Fibroblast of the aortic adventitia (primary cell): ENCODE results near the gene LPAR1. TPM values are rescaled to one million over a fixed set of nuclear protein-coding genes. Genes with fewer than 3 reads are reported as not detected.

ENCODE experiments used
- DNase-seq: peaks from one replicate; pipeline ENCODE4 v3.0.0-alpha.2; 2010; ENCODE audit warnings: low read depth
- H3K4me3 ChIP-seq: 2 replicates; pipeline ENCODE4 v1.5.1; 2011; ENCODE audit warnings: low read depth, mild to moderate bottlenecking, control low read depth, low read length, moderate library complexity
- CTCF ChIP-seq: IDR thresholded peaks from 2 replicates; pipeline ENCODE4 v1.5.1; 2011; ENCODE audit warnings: mild to moderate bottlenecking, low read length, control low read depth, inconsistent platforms; ENCODE audit not compliant: insufficient read depth
- total RNA-seq: library from RNA; depleted of rRNA; stranded (reverse); fragments of >200 nt; gene quantifications from 2 replicates; pipeline ENCODE4 v1.2.3, GENCODE V29; 2012; ENCODE audit warnings: low replicate concordance

Gene LPAR1
- total RNA-seq, 1 donor, result 265 TPM

DNA sequence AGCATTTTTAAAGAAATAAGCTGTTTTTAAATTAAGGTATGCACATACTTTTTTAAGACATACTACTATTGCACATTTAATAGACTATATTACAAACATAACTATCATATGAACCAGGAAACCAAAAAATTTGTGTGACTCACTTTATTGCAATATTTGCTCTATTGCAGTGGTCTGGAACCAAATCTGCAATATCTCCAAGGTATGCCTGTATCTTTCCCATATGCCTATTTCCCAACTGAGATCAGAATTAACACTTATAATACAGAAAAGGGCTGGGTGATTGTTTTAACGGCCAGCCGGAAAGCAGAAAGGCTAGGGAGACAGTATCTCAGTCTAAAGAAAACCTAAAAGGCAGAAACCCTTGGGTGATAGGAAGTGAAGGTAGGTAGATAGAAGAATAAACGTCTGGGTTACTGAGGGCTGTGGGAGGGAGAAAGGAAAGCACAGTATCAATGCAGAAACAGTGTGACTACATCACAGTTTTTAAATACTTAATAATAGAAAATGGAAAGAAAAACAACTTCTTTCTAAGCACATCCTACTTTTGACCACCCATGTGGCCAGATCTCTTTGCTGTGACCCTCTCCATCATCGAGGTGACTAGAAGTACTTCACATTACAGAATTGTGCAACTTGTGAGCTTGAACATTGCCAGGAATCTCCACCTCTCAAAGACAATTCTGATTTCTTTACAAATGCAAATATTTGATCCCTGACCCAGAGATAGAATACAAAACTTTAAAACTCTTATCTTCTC, 126.4 kb downstream of the LPAR1 start:
- TF ChIP-seq CTCF, result no peak
- peak; percentile 95 for DNase-seq
- H3K4me3 ChIP-seq, result no peak overlapping the region

DNA sequence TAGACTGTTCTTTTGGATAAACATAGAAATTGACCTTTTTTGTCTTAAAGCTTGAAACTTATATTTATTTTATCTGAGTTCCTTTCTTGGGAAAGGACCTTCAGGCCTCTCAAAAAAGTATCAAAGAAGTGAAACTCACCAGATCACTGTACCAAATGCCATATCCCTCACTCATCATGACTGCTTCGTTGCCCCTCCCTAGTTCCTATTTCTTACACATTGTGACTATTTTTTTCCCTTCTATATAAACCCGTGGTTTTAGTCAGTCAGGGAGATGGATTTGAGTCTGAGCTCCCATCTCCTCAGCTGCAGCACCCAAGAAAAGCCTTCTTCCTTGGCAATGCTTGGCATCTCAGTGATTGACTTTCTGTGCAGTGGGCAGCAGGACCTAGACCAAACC, 129.4 kb downstream of the LPAR1 start:
- DNase-seq, result no peak
- no peak overlapping the region for H3K4me3 ChIP-seq
- TF ChIP-seq CTCF, result no peak

GRCh38 chr9:110900917-110901316, 137.4 kb downstream of the LPAR1 start:
- no peak for DNase-seq
- no peak overlapping the region for H3K4me3 ChIP-seq
- TF ChIP-seq CTCF, result no peak

DNA sequence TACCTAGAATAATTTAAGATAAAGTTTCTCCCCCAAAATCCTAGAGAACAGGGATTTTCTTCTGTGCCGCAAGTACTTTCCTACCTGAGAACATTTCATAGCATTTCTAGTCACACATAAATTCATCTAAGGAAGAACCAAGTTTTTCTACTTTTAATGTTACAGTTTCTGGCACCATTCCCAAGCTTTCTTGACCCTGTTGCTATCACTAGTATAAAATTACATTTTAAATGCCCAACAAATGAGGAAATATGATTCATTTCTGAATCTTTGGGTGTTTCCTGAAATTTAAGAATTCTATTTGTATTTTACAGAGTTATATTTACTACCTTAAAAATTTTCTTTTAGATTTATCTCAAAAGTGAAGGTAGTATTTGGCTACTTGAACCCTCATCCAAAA, 137.8 kb downstream of the LPAR1 start:
- TF ChIP-seq CTCF, result no peak
- H3K4me3 ChIP-seq, result no peak overlapping the region

DNA sequence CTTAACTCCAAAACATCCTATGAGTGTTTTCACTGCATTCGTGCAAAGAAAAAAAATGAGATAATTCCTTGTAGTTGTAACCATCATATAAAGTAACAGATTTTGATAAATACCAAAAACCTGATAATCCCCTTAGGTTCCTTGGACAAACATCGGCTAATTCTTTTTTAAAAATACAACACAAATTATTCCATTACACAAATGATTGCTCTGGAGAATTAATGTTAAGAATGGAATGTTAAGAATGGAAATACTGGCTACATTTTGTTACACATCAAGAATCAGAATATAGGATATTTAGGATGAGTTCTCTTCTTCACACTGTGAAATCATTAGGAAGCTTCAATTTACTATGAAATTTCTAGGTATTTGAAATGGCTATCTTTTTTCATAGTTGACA, 139.4 kb downstream of the LPAR1 start:
- TF ChIP-seq CTCF, result no peak
- DNase-seq, result no peak
- H3K4me3 ChIP-seq, result no peak overlapping the region

More for the DNA sequence above, 137.8 kb downstream of the LPAR1 start:
- DNase-seq, result peak; percentile 73

GRCh38 chr9:110898358-110898757, 139.9 kb downstream of the LPAR1 start:
- TF ChIP-seq CTCF, result no peak
- peak; percentile 27 for DNase-seq
- no peak overlapping the region for H3K4me3 ChIP-seq

DNA sequence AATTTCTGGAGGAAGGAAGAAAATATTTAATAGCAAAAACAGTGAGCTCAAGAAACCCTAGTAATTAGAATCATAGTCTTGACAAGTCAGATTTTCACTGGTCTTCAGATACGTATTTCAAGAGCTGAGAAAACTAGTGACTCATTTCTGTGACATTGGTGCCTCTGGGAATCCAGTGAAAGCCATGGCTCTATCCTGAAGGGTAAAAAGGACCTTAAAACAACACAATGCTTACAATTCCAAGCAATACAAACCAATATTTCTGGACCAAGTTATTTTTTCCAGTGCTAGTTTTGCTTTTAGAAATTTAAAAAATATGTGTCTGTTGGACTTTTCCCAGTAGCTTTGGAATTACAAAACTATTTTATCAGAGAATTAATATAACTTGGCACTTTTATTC, 140.3 kb downstream of the LPAR1 start:
- no peak overlapping the region for H3K4me3 ChIP-seq
- TF ChIP-seq CTCF, result no peak
- DNase-seq, result peak; percentile 49
